Cortex of kidney (tissue), 1 donor: ENCODE data around the gene GHRHR.

ENCODE experiments used
- DNase-seq: peaks from one replicate; lab custom pipeline; 2025; lab: John Stamatoyannopoulos, UW

Gene GHRHR

GRCh38 chr7:31004393-31004792, 40.6 kb downstream of the GHRHR start:
- DNase-seq = no peak

- DNase-seq = no peak
Measured at GRCh38 chr7:31006857-31007256, 43.1 kb downstream of the GHRHR start.

DNA sequence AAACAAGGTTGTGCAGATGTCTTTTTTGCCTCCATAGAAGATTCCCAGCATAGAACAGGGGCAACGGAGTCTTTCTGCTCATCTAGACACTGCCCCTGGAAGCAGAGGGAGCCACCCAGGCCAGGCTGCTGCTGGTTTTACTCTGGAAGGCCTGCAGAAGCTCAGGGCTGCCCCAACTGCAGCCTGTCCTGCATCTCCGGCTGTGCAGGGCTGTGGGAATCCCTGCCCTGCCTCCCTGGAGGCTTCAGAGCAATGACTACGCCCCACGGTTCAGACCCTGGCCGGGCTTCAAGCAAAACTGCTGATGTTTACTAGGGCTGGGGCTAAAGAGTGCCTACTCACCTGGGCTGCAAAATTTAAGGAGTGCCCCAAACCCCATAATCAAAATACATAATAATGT, 43.9 kb downstream of the GHRHR start:
- no peak for DNase-seq

GRCh38 chr7:31014826-31015225, 51.1 kb downstream of the GHRHR start:
- no peak for DNase-seq

- DNase-seq = no peak
Measured at GRCh38 chr7:31017032-31017675, 53.4 kb downstream of the GHRHR start.

DNA sequence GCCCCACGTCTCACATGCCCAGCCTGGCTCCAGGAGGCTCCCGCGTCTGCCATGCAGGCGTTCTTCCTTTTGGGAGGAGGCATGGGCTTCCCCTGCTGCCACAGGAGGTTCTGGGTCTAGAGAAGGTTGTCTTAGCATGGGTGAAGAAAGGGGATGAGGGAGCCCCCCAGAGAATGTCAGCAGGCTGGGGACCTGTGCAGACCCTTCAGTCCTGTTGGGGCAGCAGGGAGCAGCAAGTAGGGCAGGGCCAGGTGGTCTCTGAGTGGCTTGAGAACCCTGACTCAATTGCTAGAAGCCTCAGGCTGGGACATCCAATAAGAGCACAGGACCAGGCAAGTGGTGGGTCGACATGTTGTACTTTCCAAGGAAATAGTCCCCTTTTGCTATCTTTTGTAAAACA, 54.0 kb downstream of the GHRHR start:
- DNase-seq = no peak

DNA sequence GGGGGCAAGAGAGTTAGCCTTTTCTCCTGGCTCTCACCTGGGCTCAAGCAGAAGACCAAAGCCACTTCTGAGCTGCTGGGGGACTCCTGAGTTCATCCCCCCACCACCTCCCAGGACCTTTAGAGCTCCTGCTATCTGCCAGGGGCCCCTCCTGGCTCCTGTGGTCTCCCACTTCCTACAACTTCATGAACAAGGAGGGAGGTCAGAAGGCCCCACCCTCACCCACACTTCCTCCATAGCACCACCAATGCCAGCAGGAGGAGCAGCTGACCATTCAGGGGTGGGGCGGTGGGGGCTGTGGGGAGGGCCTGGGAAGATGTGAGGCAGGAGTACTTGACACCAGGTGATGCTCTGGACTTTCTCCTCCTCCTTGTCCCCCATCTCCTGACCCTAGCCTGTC, 55.8 kb downstream of the GHRHR start:
- DNase-seq = no peak

DNA sequence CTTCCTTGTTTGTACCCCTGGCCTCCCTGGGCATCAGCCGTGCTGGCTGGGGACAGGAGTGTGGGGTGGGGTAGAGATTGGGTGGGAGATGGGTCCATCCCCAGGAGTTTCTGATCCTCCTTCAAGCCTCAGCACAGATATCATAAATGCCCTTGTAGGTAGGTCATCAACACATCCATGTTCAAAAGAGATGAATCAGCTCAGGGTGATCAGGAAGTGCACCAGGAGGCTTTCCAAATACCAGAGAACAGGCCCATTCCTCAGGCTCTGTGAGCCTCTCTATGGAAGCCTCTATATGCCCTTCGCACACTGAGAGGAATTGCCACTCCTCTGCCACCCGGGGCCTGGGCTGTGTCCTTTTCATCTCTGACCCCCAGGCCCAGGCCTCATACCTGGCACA, 56.4 kb downstream of the GHRHR start:
- no peak for DNase-seq

GRCh38 chr7:31020652-31021051, 56.9 kb downstream of the GHRHR start:
- DNase-seq = no peak

GRCh38 chr7:31022117-31022516, 58.4 kb downstream of the GHRHR start:
- no peak for DNase-seq

DNA sequence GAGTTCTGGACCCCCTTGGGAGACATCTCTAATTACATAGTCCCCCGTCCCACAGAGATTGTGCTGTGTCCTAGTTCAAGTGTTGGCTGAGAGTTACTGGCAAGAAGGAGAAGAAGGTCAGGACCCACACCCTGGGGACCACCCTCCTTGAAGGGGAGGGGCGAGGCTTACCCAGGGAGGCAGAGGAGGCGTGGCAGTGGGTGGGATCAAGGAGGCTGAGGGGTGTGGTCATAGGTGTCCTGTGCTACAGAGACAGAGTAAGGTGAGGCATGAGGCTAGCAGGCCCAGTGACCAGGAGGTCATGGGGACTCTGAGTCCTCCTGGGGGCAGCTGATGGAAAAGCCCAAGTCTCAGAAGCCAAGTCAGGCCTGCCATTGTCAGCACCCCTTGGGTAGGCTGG, 59.0 kb downstream of the GHRHR start:
- DNase-seq = no peak

DNA sequence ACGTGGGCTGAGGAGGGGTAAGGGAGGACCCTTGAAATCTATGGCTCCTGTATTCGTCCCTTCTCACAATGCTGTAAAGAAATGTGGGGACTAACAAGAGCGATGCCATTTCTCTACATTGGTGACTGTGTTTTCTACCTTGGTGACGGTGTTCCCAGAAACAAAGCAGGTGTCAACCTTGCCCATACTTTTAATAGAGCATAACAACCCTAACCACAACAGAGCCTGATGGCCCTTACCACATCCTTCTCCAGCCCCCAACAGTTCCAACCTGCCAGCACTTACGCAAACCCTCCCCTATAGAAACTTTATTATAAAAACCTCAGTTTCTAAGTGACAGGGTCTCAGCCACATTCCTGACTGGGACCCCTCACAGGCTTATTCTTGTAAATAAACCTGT, 60.1 kb downstream of the GHRHR start:
- no peak for DNase-seq

DNA sequence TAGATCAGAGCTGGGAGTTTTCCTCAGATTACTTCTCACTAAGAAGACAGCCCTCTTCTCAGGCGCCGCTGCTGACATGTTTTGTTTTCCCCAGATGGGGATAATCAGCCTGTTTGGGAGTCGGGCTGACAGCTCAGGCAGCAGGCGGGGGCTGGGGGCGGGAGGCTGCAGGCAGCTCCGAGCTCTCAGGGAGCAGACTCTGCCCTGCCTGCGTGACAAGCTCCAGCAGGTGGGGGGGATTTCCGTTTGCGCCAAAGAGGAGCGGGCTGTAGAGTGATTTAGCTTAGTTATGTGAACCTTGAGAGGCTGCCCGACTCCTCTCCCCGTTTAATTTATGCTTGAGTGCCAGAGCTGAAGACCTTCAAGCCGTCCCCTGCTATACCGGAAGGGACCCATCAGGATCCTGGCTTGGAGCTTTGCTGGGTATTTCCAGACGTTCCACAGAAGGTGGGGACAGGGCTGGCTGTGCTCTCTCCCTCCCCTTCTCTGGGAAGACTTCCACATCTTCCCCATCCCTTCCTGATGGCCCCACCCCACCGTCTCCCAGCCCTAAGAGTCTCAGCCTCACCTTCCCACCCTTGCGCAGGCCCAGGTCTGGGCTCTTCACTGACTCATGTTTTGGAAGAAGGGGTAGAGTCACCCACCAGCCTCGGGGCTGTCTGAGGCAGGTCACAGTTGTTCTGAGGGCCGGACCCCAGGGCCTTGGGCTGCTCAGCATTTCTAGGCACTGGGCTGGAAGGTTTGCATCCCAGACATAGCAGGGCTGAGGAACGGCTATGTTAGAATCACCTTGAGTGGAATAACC, 63.6 kb downstream of the GHRHR start:
- DNase-seq = no peak

DNA sequence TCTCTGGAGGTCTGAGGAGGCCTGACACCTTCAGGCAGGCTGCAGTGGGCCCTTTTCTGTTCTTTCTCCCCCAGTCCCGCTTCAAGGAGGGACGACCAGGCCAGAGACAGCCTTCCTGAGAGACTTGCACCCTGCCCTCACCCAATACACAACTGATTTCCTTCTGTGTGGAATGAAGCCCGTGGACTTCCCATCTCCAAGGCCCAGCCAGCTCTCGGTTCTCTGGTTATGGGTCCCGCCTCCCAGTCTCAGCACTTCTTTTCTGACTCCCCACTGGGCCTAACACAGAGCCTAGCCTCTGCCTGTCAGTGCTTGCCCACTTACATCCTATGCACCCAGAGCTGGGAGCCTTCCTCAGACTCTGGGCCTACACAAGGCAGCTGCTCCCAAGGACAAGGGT, 64.3 kb downstream of the GHRHR start:
- no peak for DNase-seq

GRCh38 chr7:31028417-31028992, 64.8 kb downstream of the GHRHR start:
- no peak for DNase-seq
